ENCODE results near the gene RILP.

DNA sequence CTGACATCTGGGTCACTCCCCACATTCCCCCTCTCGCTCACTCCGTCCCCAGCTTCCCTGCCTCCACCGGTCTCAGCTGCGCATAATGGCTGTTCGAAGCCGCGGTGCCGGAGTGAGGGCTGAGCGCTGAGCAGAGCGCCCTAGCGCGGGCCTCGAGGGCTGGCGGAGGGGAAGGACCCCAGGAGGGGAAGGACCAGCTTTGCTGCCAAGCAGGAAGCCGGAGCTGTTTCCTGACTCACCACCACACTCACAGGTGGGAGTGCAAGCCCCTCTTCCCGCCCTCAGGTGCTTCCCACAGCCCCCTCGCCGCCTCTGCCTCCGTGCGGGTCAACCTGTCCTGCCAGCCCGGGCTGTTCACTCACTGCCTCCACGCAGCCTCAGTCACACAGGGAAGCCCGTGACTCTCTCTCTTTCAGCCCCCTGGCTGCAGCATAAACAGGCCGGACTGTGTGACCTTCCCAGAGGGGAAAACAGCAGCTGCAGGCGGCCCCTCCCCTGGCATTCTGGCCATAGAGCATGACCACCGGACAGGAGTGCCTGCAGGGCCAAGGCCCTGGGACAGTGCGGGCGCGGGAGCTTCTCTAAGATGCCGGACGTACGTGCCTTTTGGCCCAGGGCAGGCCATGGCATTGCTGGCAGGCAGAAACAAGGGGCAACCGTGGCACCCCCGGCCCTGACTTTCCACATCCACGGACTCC, 44.7 kb downstream of the RILP start:
- TF ChIP-seq, protein P1, sequence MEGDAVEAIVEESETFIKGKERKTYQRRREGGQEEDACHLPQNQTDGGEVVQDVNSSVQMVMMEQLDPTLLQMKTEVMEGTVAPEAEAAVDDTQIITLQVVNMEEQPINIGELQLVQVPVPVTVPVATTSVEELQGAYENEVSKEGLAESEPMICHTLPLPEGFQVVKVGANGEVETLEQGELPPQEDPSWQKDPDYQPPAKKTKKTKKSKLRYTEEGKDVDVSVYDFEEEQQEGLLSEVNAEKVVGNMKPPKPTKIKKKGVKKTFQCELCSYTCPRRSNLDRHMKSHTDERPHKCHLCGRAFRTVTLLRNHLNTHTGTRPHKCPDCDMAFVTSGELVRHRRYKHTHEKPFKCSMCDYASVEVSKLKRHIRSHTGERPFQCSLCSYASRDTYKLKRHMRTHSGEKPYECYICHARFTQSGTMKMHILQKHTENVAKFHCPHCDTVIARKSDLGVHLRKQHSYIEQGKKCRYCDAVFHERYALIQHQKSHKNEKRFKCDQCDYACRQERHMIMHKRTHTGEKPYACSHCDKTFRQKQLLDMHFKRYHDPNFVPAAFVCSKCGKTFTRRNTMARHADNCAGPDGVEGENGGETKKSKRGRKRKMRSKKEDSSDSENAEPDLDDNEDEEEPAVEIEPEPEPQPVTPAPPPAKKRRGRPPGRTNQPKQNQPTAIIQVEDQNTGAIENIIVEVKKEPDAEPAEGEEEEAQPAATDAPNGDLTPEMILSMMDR (conservative IDR thresholded peaks at IDR 0.05; ENCODE audit: low read depth, low read length) = no peak
- TF ChIP-seq EZH2 (IDR thresholded peaks at IDR 0.05; ENCODE audit: low read length, unreplicated experiment) = no peak
- TF ChIP-seq EZH2phosphoT487 (IDR thresholded peaks at IDR 0.05; ENCODE audit: borderline replicate concordance, low read length) = no peak

Data from PC-3 (cell line).